Right forelimb (tissue), 1 donor: ENCODE data around the gene CNGA4.

ENCODE experiments used
- DNase-seq: peaks from one replicate; pipeline ENCODE4 v3.0.0-alpha.2; 2018

CNGA4 gene, protein sequence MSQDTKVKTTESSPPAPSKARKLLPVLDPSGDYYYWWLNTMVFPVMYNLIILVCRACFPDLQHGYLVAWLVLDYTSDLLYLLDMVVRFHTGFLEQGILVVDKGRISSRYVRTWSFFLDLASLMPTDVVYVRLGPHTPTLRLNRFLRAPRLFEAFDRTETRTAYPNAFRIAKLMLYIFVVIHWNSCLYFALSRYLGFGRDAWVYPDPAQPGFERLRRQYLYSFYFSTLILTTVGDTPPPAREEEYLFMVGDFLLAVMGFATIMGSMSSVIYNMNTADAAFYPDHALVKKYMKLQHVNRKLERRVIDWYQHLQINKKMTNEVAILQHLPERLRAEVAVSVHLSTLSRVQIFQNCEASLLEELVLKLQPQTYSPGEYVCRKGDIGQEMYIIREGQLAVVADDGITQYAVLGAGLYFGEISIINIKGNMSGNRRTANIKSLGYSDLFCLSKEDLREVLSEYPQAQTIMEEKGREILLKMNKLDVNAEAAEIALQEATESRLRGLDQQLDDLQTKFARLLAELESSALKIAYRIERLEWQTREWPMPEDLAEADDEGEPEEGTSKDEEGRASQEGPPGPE

DNA sequence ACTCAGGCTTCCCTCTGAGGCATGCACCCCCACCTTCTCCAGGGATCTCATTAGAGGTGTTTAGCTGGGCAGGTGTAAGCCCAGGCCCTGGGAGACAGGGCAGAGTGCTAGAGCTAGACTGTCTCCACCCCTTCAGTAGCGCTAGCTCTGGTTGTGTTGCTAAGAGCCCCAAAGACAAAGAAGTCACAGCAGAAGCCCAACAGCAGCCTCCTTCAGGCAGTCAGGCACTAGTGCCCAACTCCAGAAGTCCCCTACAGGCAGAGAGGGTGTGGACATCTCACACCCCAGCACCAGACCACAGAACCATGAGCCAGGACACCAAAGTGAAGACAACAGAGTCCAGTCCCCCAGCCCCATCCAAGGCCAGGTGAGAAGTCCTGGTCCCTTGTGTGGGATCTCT lies at the start of gene CNGA4:
Gene CNGA4 (plus strand): TSS at position 188 of the 400 bp plus-strand sequence. CDS start 118 bp downstream, at position 306.
- no peak for DNase-seq

DNA sequence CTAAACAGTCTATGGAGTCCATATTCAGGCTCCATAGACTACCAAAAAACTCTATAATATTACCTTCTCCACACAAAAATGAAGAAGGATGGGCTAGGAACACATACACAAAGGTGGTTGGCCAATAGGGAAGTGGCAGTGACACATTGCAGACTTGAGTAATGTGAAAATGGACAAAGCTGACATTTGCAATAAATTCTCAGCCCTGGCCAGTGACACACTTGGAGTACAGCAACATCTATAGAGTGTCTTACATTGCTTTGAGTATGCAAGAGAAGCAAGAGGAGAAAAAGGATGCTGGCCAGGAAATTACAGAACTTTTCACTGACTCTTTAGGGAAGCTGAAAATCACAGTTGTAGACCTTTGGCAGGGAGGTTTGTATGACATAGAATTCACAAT lies 47.1 kb upstream of the CNGA4 start:
- DNase-seq, result no peak

DNA sequence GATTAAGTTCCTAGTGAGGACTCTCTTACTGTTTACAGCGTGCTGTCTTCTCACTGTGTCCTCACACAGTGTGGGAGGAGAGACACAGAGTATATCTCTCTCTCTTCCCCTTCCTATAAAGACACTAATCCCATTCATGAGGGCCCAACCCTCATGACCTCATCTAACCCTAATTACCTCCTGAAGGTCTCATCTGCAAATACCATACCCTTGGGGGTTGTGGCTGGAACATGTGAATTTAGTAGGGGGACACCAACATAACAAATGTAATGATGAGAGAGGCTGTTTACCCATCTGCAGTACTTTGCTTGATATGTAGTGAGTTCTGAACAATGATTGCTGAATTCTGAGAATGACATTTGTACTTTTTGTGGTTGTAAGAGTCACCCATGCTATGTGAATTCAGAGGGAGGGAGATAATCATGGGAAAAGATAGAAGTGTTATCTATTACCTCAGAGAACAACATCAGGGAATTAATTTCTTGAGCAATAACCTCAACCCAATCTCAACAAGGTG lies 44.8 kb upstream of the CNGA4 start:
- no peak for DNase-seq

DNA sequence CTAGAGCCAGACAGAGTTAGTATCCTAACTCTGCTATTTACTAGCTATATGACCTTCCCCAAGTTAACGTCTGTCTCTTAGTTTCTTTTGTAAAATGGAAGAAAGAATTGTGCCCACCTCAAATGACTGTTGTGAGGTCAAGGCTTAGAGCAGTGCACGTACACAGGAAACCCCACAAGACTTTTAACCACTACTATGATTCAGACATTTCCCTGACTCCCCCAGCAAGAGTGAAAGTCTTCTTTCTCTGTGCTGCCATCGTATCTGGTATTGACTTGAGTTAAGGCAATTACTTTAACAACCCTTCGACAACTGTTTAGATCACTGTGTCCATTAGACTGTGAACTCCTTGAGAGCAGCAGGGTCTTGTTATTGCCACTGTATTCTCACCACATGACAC lies 42.5 kb upstream of the CNGA4 start:
- DNase-seq, result no peak

DNA sequence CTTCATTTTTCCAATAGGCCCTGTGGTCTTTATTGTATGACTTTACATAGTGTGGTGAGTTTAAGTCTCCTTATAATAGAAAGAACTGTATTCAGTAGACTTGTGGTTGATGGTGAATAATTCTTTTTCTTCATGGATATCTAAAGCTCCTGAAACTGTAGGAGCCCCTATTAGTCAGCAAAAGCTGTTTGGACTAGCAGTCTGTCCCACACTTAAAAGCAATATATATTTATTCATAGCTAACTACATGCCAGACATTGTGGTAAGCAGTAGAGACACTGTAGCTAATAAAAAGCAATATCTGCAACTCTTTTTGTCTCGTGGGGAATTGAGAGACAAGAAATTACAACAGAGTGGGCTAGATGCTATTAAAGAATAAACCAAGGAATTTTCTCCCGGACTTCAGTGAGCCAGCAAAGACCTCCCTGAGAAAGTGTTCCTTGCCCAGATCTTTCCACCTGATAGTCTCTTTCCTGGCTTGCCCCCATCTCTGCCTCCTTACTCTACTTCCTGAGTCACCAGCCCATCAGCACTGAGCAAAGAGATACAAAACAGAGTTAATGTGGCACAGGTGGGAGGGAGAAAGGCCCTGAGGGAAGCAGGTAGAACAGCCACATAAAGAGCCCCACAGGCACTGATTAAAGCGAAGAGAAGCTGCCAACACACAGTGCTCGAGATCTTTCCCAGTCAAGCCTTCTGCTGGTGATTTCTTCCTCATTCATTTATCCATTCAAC lies 41.3 kb upstream of the CNGA4 start:
- no peak for DNase-seq

DNA sequence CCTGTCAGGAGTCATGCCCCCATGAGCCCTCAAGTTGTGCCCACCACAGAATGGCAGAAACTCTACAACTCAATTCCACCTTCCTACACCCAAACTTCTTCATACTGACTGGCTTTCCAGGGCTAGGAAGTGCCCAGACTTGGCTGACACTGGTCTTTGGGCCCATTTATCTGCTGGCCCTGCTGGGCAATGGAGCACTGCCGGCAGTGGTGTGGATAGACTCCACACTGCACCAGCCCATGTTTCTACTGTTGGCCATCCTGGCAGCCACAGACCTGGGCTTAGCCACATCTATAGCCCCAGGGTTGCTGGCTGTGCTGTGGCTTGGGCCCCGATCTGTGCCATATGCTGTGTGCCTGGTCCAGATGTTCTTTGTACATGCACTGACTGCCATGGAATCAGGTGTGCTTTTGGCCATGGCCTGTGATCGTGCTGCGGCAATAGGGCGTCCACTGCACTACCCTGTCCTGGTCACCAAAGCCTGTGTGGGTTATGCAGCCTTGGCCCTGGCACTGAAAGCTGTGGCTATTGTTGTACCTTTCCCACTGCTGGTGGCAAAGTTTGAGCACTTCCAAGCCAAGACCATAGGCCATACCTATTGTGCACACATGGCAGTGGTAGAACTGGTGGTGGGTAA lies 39.6 kb upstream of the CNGA4 start, which contains the start of gene OR52W1:
Gene OR52W1 (plus strand): TSS at position 51 of the 637 bp plus-strand sequence. CDS start 0 bp downstream, at position 51.
- DNase-seq, result no peak

DNA sequence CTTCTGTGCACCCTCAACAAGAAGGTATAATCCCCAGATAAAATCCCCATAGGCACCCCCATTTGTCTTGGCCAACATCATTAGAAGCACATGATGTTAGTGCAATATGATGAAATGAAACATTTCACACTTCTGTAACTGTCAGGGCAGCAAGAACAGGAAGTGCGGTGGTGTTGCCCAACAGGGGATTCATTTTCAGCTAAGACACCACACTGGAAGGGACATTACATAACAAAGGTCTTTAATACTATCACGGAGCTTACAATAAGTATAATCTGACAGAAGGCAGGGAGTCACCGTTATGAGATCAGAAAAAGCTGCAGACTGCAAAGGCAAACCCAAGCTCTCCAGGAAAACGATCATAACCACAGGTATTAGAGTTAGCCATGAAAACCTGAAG lies 37.9 kb upstream of the CNGA4 start:
- no peak for DNase-seq

DNA sequence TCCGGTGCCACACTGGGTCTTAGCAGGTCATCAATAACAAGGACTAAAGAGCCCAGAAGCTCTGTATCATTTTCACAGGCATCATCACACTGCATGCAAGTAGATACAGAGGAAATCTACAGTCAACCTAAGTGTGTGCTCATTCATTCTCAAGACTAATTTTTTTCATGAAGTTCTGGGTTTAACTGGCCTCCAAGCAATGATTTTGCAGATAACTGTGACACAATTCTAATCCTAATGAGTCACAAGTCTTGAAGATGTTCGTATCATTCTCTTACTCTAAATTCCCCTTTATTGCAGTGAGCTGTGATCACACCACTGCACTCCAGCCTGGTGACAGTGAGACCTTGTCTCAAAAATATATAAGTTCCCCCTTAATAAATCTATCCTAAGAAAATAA lies 37.4 kb upstream of the CNGA4 start:
- no peak for DNase-seq

DNA sequence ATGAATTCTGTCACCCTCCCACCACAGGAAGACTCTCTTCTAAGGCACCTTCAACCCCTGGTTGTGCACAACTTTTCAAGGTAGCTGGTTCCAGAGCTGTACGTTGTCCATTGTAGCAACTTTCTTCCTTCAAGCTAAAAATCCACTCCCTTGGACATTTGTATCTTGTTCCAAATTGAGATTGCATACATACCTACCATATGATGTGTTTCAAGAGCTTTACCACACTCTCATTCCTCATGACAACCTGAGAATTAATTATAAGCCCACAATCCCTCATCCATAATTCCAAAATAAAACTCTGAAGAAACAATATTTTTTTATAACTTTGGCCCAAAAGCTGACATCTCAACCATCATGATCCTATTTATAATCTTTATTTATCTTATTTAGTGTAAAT lies 36.8 kb upstream of the CNGA4 start:
- DNase-seq, result no peak

DNA sequence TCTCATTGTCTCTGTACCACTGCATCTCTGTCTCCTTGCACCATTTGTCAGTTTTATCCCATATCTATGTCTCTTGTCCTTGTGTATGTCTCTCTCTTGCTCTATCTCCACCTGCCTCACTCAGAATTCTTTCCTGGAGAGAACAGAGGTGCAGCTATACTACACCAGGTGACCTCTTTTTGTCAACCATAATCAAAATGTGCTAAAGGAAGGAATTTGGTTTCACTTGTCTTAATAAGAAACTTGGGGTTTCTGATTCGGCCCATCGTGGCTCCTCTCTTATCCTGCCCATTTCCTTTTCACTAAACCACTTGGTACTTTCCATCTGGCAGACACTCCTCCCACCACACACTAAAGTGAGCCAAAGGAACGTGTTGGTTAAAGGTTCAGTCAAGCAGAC lies 35.6 kb upstream of the CNGA4 start:
- DNase-seq, result no peak

DNA sequence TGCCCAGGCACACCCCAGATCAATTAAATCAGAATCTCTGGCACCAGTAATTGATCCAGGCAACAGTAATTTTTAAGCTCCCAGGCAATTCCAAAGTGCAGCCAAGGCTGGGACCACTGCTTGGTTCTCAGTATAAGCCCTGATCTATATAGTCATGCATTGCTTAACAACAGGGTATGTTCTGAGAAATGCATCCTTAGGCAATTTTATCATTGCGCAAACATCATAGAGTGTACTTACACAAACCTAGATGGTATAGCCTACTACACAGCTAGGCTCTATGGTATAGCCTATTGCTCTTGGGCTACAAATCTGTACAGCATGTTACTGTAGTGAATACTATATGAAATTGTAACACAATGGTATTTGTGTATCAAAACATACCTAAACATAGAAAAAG lies 34.2 kb upstream of the CNGA4 start:
- no peak for DNase-seq

DNA sequence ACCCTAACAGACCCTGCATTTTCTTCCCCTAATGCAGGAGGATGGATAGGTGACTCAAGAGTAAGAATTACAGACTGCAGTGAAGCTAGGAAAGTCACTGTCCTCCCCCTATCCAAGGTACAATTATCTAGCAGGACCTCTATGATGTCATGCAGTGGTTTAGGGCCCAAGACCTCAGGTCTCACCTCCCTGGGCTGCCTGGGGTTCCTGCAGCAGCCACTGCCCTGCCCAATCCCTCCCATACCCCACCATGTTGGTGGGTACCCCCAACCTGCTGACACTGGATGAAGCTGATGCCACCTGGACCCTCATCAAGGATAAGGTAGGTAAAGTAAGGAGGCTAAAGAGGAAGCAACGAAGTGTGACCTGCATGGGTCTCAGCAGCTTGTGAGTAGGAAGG lies 33.5 kb upstream of the CNGA4 start, which contains the start of gene C11orf42:
Gene C11orf42 (plus strand): TSS at position 192 of the 400 bp plus-strand sequence. CDS start 59 bp downstream, at position 251.
- no peak for DNase-seq

DNA sequence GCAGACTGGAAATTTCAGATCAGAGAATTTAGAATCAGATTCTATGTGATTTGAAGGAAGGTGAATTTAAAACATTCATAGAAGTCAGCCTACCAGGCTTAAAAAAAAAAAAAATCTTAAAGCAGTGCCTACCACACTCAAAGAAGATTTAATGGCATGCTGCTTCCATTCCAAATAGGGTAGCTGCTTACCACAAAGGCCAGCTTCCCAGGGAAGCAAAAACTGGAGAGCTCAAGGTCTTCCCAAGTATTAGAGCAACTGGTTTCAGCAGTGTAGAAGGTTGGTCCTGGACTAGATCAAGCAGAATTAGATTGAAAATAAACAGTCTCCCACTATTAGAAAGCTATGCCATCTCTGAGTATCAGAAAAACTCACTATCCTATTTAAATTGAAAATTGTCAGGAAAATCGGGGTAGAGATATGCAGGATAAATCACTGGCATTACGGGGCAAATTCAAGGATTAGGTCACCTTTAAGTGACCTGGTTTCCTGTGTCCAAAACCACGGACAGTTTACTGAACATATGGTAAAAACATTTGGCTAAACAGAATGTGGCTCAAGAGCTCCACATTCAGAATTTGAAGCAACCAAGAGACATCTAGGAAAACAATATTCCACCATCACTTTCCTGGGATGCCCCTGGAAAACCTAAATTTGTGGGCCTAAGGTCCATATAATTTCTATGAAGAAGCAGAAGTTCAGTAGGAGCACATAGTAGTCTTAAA lies 32.3 kb upstream of the CNGA4 start:
- no peak for DNase-seq

DNA sequence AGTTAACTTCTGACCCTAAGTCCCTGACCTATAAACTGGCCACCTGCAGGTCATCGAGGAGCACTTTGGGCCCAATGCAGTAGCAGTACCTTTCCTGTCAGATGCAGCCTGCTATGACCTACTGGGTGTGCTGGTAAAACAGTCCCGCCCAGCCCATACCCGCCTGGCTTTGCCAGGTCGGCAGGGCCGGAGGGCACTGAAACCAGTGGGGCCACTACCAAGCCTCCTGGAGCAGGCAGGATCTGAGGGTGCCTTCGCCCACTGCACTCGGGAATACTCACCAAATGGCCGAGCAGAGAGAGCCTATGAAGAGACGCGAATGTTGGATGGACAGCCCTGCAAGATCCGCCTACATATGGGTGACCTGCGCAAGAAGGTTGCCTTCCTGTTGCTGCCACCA lies 29.1 kb upstream of the CNGA4 start:
- no peak for DNase-seq

DNA sequence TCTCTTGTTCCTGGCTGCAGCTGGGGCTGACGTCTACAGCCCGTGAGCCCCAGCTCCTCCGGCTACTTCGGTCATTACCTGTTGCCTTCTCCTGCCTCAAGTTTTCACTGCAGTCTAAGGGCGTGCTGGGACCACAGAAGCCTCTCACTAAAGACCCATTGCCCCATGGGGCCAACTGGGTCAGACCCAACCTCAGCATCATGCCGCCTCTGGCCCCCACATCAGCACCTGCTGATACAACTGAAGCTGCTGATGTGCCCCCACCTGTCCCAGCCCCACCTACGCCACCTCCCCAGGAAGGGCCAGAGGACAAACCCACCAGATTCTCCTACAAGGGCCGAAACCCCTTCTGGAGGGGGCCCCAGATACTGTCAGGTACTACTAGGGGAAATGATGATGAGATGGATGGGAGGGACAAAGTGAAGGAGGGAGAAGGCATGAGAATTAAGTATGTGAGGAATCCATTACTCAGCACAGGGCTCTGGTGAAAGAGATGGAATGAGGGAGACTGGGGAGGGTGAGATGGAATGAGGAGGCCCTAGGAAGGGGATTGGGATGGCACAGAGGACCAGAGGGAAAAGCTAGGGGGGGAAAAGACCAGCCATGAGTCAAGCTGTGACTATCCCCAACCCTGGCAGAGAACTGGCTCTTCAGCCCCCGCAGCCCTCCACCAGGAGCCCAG lies 28.5 kb upstream of the CNGA4 start:
- DNase-seq, result no peak

DNA sequence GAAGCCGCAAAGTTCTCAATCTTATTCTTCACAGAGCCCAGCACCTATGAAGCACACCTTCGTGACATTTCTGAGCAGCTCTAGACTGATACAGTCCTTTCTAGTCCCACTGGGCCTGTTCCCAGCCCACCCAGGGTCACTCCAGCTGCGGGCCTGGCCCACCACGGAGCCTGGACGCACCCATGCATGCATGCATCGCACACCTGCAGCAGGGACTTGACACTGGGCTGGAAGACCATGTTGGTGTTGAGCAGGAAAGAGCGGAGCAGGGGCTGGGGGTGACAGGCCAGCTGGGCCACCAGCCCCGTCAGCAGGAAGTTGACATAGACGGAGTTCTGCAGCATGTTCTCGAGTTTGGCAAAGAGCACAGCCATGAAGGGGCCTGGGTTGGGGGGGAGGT lies 24.4 kb upstream of the CNGA4 start:
- no peak for DNase-seq

DNA sequence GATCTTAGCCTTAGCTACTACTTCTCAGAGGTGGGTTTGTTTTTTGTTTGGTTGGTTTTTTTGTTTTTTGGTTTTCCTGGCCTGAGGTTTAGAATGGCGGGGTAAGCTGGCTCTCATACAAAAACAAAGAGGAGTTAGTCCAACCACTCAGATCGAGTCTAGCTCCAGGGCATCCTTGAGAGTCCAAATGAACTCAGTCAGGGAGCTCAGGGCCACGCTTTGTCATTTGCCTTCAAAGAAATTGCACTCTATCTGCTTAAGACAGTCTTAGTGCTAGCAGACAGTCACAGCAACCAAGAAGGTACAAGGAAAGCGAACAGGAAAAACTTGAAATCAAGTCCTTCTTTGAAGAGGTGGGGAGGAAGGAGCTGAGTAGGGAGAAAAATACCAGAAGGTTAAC lies 22.4 kb upstream of the CNGA4 start:
- no peak for DNase-seq

DNA sequence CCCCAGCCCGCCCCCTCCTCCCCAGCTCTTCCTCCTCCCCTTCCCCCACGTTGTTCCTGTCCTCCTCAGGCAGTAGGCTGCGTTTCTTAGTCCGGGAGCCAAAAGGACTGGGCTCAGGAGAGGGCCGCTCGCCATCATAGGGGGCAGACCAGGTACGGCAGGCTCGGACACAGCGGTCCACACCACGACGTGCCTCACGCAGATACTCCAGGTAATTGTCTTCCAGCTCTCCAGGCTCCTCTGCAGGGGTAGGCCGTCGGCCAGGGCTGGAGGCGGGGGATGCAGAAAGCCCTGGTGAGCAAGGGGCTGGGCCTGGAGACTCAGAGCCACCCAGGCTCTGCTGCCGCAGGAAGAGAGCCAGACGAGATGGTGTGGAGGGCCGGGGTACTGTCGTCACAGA lies 21.2 kb upstream of the CNGA4 start:
- DNase-seq, result no peak

DNA sequence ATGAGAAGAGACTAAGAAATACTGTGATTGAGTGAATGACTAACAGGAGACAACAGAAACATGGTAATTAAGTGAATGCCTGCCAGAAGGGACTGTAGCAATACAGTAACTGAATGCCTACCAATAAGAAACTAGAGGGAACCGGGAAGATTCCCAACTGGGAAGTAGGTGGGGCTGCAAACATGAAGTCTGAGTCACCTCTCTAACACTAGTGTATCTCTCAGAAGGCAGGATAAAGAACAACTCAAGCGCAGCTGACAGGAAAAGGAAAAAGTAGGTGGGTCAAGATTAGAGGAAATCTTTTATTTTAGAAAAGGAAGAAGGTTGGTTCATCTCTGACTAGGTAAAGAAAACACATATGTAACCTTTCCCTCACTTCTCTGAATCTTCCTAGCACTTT lies 19.5 kb upstream of the CNGA4 start:
- no peak for DNase-seq

DNA sequence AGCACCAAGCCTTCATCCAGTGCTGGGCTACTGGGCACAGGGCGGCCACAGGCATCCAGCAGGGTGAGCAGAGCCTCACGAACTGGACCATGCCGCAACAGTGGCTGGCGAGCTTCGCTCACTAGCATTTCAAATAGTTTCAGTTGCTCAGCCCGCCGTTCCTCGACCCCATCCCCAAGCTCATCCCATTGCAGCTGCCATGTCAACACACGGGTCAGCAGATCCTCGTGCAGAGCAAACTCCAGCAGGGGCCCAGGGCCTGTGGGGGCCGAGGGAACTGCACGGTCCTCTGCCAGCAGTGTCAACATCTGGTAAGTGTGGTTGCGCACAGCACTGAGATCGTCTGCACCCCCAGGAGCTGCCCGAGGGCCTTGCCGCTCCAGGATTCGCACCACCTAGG lies 15.0 kb upstream of the CNGA4 start:
- no peak for DNase-seq

DNA sequence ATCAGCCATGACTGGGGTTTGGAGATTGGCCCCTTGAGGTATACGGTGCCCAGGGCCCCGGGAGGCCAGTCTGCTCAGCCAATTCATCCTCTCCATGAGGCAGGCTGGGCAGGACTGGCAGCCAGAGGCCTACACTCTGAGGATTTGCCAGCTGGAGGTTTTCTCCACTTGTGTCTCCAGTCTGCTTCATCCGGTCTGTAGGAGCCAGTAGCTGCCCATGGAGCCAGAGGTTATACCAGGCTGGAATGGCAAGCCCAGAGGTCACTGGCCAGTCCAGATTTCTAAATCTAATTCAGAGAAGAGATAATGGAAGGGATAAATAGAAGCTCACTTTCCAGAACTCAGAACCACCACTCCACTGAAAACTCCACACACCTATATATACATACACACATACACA lies 14.5 kb upstream of the CNGA4 start:
- no peak for DNase-seq

DNA sequence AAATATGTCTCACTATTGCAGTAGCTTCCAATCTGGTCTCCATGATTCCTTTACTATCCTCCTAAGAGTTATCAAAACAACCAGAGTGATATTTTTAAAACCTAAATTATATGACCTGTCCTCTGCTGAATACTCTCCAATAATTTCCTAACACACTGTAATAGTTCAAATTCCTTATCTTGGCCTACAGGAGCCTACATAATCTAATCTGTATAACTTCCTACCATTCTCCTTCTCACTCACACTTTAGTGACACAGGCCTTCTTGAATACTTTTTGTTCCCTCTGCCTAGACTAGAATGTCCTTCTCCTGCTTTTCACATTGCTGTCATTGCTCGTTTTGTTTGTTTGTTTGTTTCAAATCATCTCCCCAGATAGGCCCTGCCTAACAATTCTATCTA lies 13.9 kb upstream of the CNGA4 start:
- DNase-seq, result no peak
